ENCODE measurements around the gene ARHGAP26.

ARHGAP26 gene

GRCh38 chr5:143231973-143232812 is 462.0 kb downstream of the ARHGAP26 start:
- Histone ChIP-seq H3K9me3 (ENCODE audit: control insufficient read depth in 1 of 2, low read length in 2 of 2) (no peaks in the 10 kb centered on the region), H3K36me3 (ENCODE audit: control insufficient read depth in 1 of 2, insufficient read depth in 2 of 2, low read length in 2 of 2) (no peaks in the 10 kb centered on the region), H3K27me3 (ENCODE audit: control insufficient read depth in 1 of 2, insufficient read depth in 2 of 2, low read length in 2 of 2) (no peaks in the 10 kb centered on the region), H3K27ac (ENCODE audit: low read depth, low read length) (no peak overlapping the region), H3K9ac (ENCODE audit: low read depth in 1 of 2, low read length in 2 of 2) (no peak overlapping the region), H3K4me1 (ENCODE audit: control insufficient read depth in 1 of 2, insufficient read depth in 2 of 2, low read length in 2 of 2) (peaks cover 3 to 15% of the 10 kb centered on the region in 2 donors), H3K4me3 (ENCODE audit: low read depth in 1 of 2, low read length in 2 of 2) (no peak overlapping the region)

GRCh38 chr5:143233031-143233430 is 462.9 kb downstream of the ARHGAP26 start:
- H3K27ac ChIP-seq (ENCODE audit: low read depth, low read length): no peak overlapping the region
- no peaks in the 10 kb centered on the region for H3K36me3 ChIP-seq (ENCODE audit: control insufficient read depth in 1 of 2, insufficient read depth in 2 of 2, low read length in 2 of 2)
- H3K9ac ChIP-seq (ENCODE audit: low read depth in 1 of 2, low read length in 2 of 2): no peak overlapping the region
- peaks cover 3 to 15% of the 10 kb centered on the region in 2 donors for H3K4me1 ChIP-seq (ENCODE audit: control insufficient read depth in 1 of 2, insufficient read depth in 2 of 2, low read length in 2 of 2)
- no peaks in the 10 kb centered on the region for H3K27me3 ChIP-seq (ENCODE audit: control insufficient read depth in 1 of 2, insufficient read depth in 2 of 2, low read length in 2 of 2)
- no peaks in the 10 kb centered on the region for H3K9me3 ChIP-seq (ENCODE audit: control insufficient read depth in 1 of 2, low read length in 2 of 2)
- no peak overlapping the region for H3K4me3 ChIP-seq (ENCODE audit: low read depth in 1 of 2, low read length in 2 of 2)

DNA sequence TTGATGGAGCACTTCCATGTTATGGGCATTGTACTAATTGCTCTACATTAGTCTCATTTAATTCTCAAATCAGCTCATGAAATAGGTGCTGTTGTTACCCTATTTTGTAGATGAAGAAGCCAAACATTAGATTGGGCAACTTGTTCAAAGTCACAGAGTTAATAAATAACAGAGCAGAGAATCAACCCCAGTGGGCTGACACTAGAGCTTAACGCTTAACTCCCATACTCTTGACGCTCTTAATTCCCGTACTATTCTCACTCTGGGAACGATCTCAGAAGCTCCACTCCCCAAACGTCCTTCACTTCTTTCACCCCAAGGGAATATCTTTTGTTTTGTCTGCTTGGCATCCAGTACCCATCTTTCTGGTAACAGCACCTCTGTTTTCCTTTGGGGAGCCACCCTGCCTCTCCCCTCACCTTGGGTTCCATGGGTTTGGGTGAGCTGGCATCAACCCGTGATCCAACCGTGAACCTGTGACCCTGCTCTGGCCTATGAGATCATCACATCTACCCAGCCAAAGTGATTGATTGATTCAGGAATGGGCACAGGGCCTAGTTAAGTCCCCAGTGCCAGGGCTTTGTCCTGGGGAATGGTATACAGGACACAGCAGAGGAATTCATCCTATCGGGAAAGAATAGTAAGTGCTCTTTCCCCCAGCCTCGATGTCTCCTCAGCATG is 464.1 kb downstream of the ARHGAP26 start:
- Histone ChIP-seq H3K36me3 (ENCODE audit: control insufficient read depth in 1 of 2, insufficient read depth in 2 of 2, low read length in 2 of 2) (no peaks in the 10 kb centered on the region), H3K4me1 (ENCODE audit: control insufficient read depth in 1 of 2, insufficient read depth in 2 of 2, low read length in 2 of 2) (peaks cover 2 to 15% of the 10 kb centered on the region in 2 donors), H3K9me3 (ENCODE audit: control insufficient read depth in 1 of 2, low read length in 2 of 2) (no peaks in the 10 kb centered on the region), H3K27me3 (ENCODE audit: control insufficient read depth in 1 of 2, insufficient read depth in 2 of 2, low read length in 2 of 2) (no peaks in the 10 kb centered on the region), H3K4me3 (ENCODE audit: low read depth in 1 of 2, low read length in 2 of 2) (no peak overlapping the region), H3K9ac (ENCODE audit: low read depth in 1 of 2, low read length in 2 of 2) (no peak overlapping the region), H3K27ac (ENCODE audit: low read depth, low read length) (no peak overlapping the region)

GRCh38 chr5:143235423-143235822 is 465.2 kb downstream of the ARHGAP26 start:
- no peak overlapping the region for H3K4me3 ChIP-seq (ENCODE audit: low read depth in 1 of 2, low read length in 2 of 2)
- H3K9ac ChIP-seq (ENCODE audit: low read depth in 1 of 2, low read length in 2 of 2): no peak overlapping the region
- no peaks in the 10 kb centered on the region for H3K9me3 ChIP-seq (ENCODE audit: control insufficient read depth in 1 of 2, low read length in 2 of 2)
- no peaks in the 10 kb centered on the region for H3K27me3 ChIP-seq (ENCODE audit: control insufficient read depth in 1 of 2, insufficient read depth in 2 of 2, low read length in 2 of 2)
- H3K36me3 ChIP-seq (ENCODE audit: control insufficient read depth in 1 of 2, insufficient read depth in 2 of 2, low read length in 2 of 2): no peaks in the 10 kb centered on the region
- H3K27ac ChIP-seq (ENCODE audit: low read depth, low read length): no peak overlapping the region
- peaks cover 0 to 3% of the 10 kb centered on the region in 2 donors for H3K4me1 ChIP-seq (ENCODE audit: control insufficient read depth in 1 of 2, insufficient read depth in 2 of 2, low read length in 2 of 2)

- H3K27me3 ChIP-seq (ENCODE audit: control insufficient read depth in 1 of 2, insufficient read depth in 2 of 2, low read length in 2 of 2): no peaks in the 10 kb centered on the region
- no peaks in the 10 kb centered on the region for H3K36me3 ChIP-seq (ENCODE audit: control insufficient read depth in 1 of 2, insufficient read depth in 2 of 2, low read length in 2 of 2)
- no peaks in the 10 kb centered on the region for H3K9me3 ChIP-seq (ENCODE audit: control insufficient read depth in 1 of 2, low read length in 2 of 2)
- no peak overlapping the region for H3K27ac ChIP-seq (ENCODE audit: low read depth, low read length)
- H3K9ac ChIP-seq (ENCODE audit: low read depth in 1 of 2, low read length in 2 of 2): no peak overlapping the region
- H3K4me3 ChIP-seq (ENCODE audit: low read depth in 1 of 2, low read length in 2 of 2): no peak overlapping the region
- H3K4me1 ChIP-seq (ENCODE audit: control insufficient read depth in 1 of 2, insufficient read depth in 2 of 2, low read length in 2 of 2): no peaks in the 10 kb centered on the region
These were observed 466.5 kb downstream of the ARHGAP26 start for GRCh38 chr5:143236682-143237081.

- Histone ChIP-seq H3K27me3 (ENCODE audit: control insufficient read depth in 1 of 2, insufficient read depth in 2 of 2, low read length in 2 of 2) (no peaks in the 10 kb centered on the region), H3K9ac (ENCODE audit: low read depth in 1 of 2, low read length in 2 of 2) (no peak overlapping the region), H3K4me1 (ENCODE audit: control insufficient read depth in 1 of 2, insufficient read depth in 2 of 2, low read length in 2 of 2) (no peaks in the 10 kb centered on the region), H3K4me3 (ENCODE audit: low read depth in 1 of 2, low read length in 2 of 2) (no peak overlapping the region), H3K27ac (ENCODE audit: low read depth, low read length) (no peak overlapping the region), H3K9me3 (ENCODE audit: control insufficient read depth in 1 of 2, low read length in 2 of 2) (no peaks in the 10 kb centered on the region), H3K36me3 (ENCODE audit: control insufficient read depth in 1 of 2, insufficient read depth in 2 of 2, low read length in 2 of 2) (no peaks in the 10 kb centered on the region)
These were observed 467.5 kb downstream of the ARHGAP26 start for GRCh38 chr5:143237664-143238063.

DNA sequence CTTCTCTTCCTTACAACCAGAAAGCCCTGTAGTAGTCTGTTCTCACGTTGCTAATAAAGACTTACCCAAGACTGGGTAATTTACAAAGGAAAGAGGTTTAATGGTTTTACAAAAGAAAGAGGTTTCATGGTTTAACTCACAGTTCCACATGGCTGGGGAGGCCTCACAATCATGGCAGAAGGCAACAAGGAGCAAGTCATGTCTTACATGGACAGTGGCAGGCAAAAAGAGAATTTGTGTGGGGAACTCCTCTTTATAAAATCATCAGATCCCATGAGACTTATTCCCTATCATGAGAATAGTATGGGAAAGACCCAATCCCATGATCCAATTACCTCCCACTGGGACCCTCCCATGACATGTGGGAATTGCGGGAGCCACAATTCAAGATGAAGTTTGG is 468.4 kb downstream of the ARHGAP26 start:
- Histone ChIP-seq H3K9ac (ENCODE audit: low read depth in 1 of 2, low read length in 2 of 2) (no peak overlapping the region), H3K27ac (ENCODE audit: low read depth, low read length) (no peak overlapping the region), H3K4me1 (ENCODE audit: control insufficient read depth in 1 of 2, insufficient read depth in 2 of 2, low read length in 2 of 2) (no peaks in the 10 kb centered on the region), H3K27me3 (ENCODE audit: control insufficient read depth in 1 of 2, insufficient read depth in 2 of 2, low read length in 2 of 2) (no peaks in the 10 kb centered on the region), H3K9me3 (ENCODE audit: control insufficient read depth in 1 of 2, low read length in 2 of 2) (no peaks in the 10 kb centered on the region), H3K36me3 (ENCODE audit: control insufficient read depth in 1 of 2, insufficient read depth in 2 of 2, low read length in 2 of 2) (no peaks in the 10 kb centered on the region), H3K4me3 (ENCODE audit: low read depth in 1 of 2, low read length in 2 of 2) (no peak overlapping the region)

DNA sequence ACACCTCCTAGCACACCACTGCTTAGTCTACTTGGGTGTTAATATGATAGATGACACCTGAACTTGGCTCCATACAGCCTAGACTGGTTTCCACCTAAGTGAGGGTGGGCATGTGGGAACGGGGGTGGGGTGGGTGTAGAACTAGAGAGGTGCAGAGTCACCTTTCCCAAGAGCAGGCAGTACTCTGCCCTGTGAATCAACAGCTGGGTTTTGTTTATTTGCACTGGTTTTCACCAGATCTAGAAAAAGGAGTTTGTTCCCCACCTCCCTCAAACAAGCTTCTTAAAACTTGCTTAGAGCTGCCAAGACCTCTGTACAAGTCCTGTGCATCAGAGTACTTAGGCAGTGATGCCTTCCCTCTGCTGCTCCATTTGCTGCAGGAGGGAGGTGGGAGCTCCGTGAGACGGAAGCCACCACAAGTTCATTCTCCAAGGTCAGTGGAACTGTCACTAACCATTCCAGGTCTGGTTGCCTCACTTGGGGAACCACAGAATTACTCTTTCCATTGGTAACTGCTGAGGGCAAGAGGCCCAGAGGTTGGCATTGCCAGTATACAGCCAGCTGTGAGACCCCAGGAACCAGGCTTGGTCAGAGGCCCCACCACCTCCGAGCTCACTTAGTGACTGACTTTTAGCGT is 469.8 kb downstream of the ARHGAP26 start:
- Histone ChIP-seq H3K27ac (ENCODE audit: low read depth, low read length) (no peak overlapping the region), H3K4me1 (ENCODE audit: control insufficient read depth in 1 of 2, insufficient read depth in 2 of 2, low read length in 2 of 2) (no peaks in the 10 kb centered on the region), H3K4me3 (ENCODE audit: low read depth in 1 of 2, low read length in 2 of 2) (no peak overlapping the region), H3K9ac (ENCODE audit: low read depth in 1 of 2, low read length in 2 of 2) (no peak overlapping the region), H3K9me3 (ENCODE audit: control insufficient read depth in 1 of 2, low read length in 2 of 2) (no peaks in the 10 kb centered on the region), H3K27me3 (ENCODE audit: control insufficient read depth in 1 of 2, insufficient read depth in 2 of 2, low read length in 2 of 2) (no peaks in the 10 kb centered on the region), H3K36me3 (ENCODE audit: control insufficient read depth in 1 of 2, insufficient read depth in 2 of 2, low read length in 2 of 2) (no peaks in the 10 kb centered on the region)

- no peak overlapping the region for H3K27ac ChIP-seq (ENCODE audit: low read depth, low read length)
These were observed 471.7 kb downstream of the ARHGAP26 start for GRCh38 chr5:143241892-143242291.

GRCh38 chr5:143243103-143243502 is 472.9 kb downstream of the ARHGAP26 start:
- no peak overlapping the region for H3K9ac ChIP-seq (ENCODE audit: low read depth in 1 of 2, low read length in 2 of 2)
- no peaks in the 10 kb centered on the region for H3K9me3 ChIP-seq (ENCODE audit: control insufficient read depth in 1 of 2, low read length in 2 of 2)
- no peak overlapping the region for H3K4me3 ChIP-seq (ENCODE audit: low read depth in 1 of 2, low read length in 2 of 2)
- no peaks in the 10 kb centered on the region for H3K4me1 ChIP-seq (ENCODE audit: control insufficient read depth in 1 of 2, insufficient read depth in 2 of 2, low read length in 2 of 2)
- no peaks in the 10 kb centered on the region for H3K36me3 ChIP-seq (ENCODE audit: control insufficient read depth in 1 of 2, insufficient read depth in 2 of 2, low read length in 2 of 2)
- H3K27ac ChIP-seq (ENCODE audit: low read depth, low read length): no peak overlapping the region
- no peaks in the 10 kb centered on the region for H3K27me3 ChIP-seq (ENCODE audit: control insufficient read depth in 1 of 2, insufficient read depth in 2 of 2, low read length in 2 of 2)

More at GRCh38 chr5:143241892-143242291, 471.7 kb downstream of the ARHGAP26 start:
- no peaks in the 10 kb centered on the region for H3K36me3 ChIP-seq (ENCODE audit: control insufficient read depth in 1 of 2, insufficient read depth in 2 of 2, low read length in 2 of 2)
- H3K9ac ChIP-seq (ENCODE audit: low read depth in 1 of 2, low read length in 2 of 2): no peak overlapping the region
- H3K4me3 ChIP-seq (ENCODE audit: low read depth in 1 of 2, low read length in 2 of 2): no peak overlapping the region
- no peaks in the 10 kb centered on the region for H3K9me3 ChIP-seq (ENCODE audit: control insufficient read depth in 1 of 2, low read length in 2 of 2)
- no peaks in the 10 kb centered on the region for H3K4me1 ChIP-seq (ENCODE audit: control insufficient read depth in 1 of 2, insufficient read depth in 2 of 2, low read length in 2 of 2)
- H3K27me3 ChIP-seq (ENCODE audit: control insufficient read depth in 1 of 2, insufficient read depth in 2 of 2, low read length in 2 of 2): no peaks in the 10 kb centered on the region

Measured in duodenal mucosa (tissue), 2 donors.